PFSK-1 (cell line): ENCODE results near the gene GALNT4.

Source experiments
- POLR2AphosphoS5 ChIP-seq: IDR thresholded peaks from 2 replicates; pipeline ENCODE4 v1.6.1; 2012; ENCODE audit warnings: low read depth, mild to moderate bottlenecking, control low read depth, low read length, moderate library complexity
- REST ChIP-seq, 2 experiments: IDR thresholded peaks; 2 replicates each; pipeline versions ENCODE4 v1.6.1 to v1.8.0; 2011 to 2012; ENCODE audit warnings: low read depth in 2 of 2, low read length in 2 of 2, control low read depth in 1 of 2, inconsistent platforms in 1 of 2, mild to moderate bottlenecking in 1 of 2, moderate library complexity in 1 of 2; ENCODE audit not compliant: insufficient read depth in 1 of 2
- SIN3A ChIP-seq: IDR thresholded peaks from 2 replicates; pipeline ENCODE4 v1.6.1; 2012; ENCODE audit warnings: mild to moderate bottlenecking, low read length, moderate library complexity, borderline replicate concordance; ENCODE audit not compliant: insufficient read depth

GRCh38 chr12:89513544-89513943 is 11.1 kb downstream of the GALNT4 start:
- TF ChIP-seq SIN3A (no peak), REST (IDR thresholded peaks at IDR 0.05; ENCODE audit: insufficient read depth in 1 of 2, low read depth in 2 of 2, low read length in 2 of 2) (no peak), POLR2AphosphoS5 (no peak)
